Heart left ventricle (tissue), 16 donors: ENCODE data around the gene PPP1R37. TPM values are rescaled to one million over a fixed set of nuclear protein-coding genes. Genes with fewer than 3 reads are reported as not detected.

Experiments
- ATAC-seq, 4 donors: fragments of 200-7000 bp; cut with Tn5 transposase; one replicate each; pipeline ENCODE4 v1.9.1; 2020 to 2022; ENCODE audit warnings: moderate library complexity in 4 of 4, mild to moderate bottlenecking in 3 of 4, moderate number of reproducible peaks in 1 of 4
- DNase-seq, 5 donors: peaks; one replicate each; pipeline ENCODE4 v3.0.0-alpha.2; 2020
- H3K27ac ChIP-seq, 12 donors: fragments of 200-600 bp; sonication (generic) in 4 of 12; one replicate each; pipeline versions ENCODE4 v1.5.0 to v1.8.0; 2016 to 2022; ENCODE audit warnings: mild to moderate bottlenecking in 2 of 12
- H3K27me3 ChIP-seq, 9 donors: fragments of 200-600 bp; sonication (generic) in 2 of 9; one replicate each; pipeline versions ENCODE4 v1.5.1 to v1.8.0; 2016 to 2022; ENCODE audit warnings: mild to moderate bottlenecking in 3 of 9
- H3K36me3 ChIP-seq, 9 donors: fragments of 200-600 bp; sonication (generic) in 2 of 9; one replicate each; pipeline versions ENCODE4 v1.5.0 to v1.8.0; 2018 to 2022; ENCODE audit warnings: mild to moderate bottlenecking in 2 of 9
- H3K4me1 ChIP-seq, 12 donors: fragments of 200-600 bp; sonication (generic) in 4 of 12; one replicate each; pipeline versions ENCODE4 v1.5.0 to v1.8.0; 2016 to 2022; ENCODE audit warnings: mild to moderate bottlenecking in 3 of 12
- H3K4me3 ChIP-seq, 12 donors: fragments of 200-600 bp; sonication (generic) in 4 of 12; one replicate each; pipeline versions ENCODE4 v1.5.0 to v1.8.0; 2017 to 2022; ENCODE audit warnings: mild to moderate bottlenecking in 9 of 12, moderate library complexity in 4 of 12
- H3K9me3 ChIP-seq, 12 donors: fragments of 200-600 bp; sonication (generic) in 4 of 12; one replicate each; pipeline versions ENCODE4 v1.5.0 to v1.8.0; 2016 to 2022; ENCODE audit warnings: mild to moderate bottlenecking in 1 of 12
- POLR2A ChIP-seq, 2 donors: fragments of 450-650 bp; IDR thresholded peaks; one replicate each; pipeline ENCODE4 v1.6.1; 2017; ENCODE audit warnings: antibody characterized with exemption in 2 of 2, mild to moderate bottlenecking in 2 of 2, moderate library complexity in 2 of 2
- WGBS, 4 donors: extraction: QIAGEN DNeasy Blood & Tissue Kit in 2 of 4; methylation state at CpG; one replicate each; pipeline versions ENCODE4 v1.1.5 to v1.1.7; 2013 to 2018; 5-methylcytosine and 5-hydroxymethylcytosine counted together
- intact Hi-C, 10 donors: fragments of 100-400 bp; cut with DNase I; formaldehyde crosslinking; loops; one replicate each; pipeline versions ENCODE4 v1.11.1 to v1.14.2; 2022
- polyA plus RNA-seq, 2 donors: library from polyadenylated mRNA; stranded (reverse); fragments of 200-250 nt; gene quantifications; one replicate each; pipeline ENCODE4 v1.2.3, GENCODE V29; 2013
- total RNA-seq, 9 donors: library from RNA; depleted of rRNA in 2 of 9; stranded (reverse); fragments of >200 nt in 2 of 9; fragmentation: NEBNext Ultra II Directional in 3 of 9; extraction: Animal tissue kit (Norgen Biotek cat#: 25700) in 3 of 9; gene quantifications; one replicate each; pipeline versions ENCODE4 v1.1.0 to v1.2.4, GENCODE V29; 2016 to 2023
- TF ChIP-seq, protein P1 (sequence below), 12 donors: fragments of 200-600 bp; sonication (generic) in 4 of 12; IDR thresholded peaks; one replicate each; pipeline versions ENCODE4 v1.5.0 to v1.8.0; 2018 to 2022; ENCODE audit warnings: antibody characterized with exemption in 12 of 12, mild to moderate bottlenecking in 5 of 12
- donor health status: ischemic (EF 13 %, LVEDD 7.1; RV severe dilation, severe dysfunction).
- donor health status: healthy with polysubstance abuse.
- donor health status: DM: no; HTN: yes; CAD: no.
- donor health status: DM: no; HTN: no; CAD: no.
- donor health status: ischemic (EF 25% LVEDD 6.9; RV normal size, moderate dysfunction).
- donor health status: ischemic (EF 25% LVEDD 5.7; RV mildly dilated, moderate dysfunction).
- donor health status: healthy.
- donor health status: DM: yes; HTN: yes; CAD: no.
- donor health status: ischemic (EF 35%, LVEDD 5.7; RV mildly dilated, moderate dysfunction).
- donor health status: nonischemic (EF 11% LVEDD 7.7; RV severe dilation, severe dysfunction).
- donor health status: DM: yes; HTN: yes; CAD: no.
- donor health status: PGD.
- donor health status: ischemic (EF 29% LVEDD 5.4; RV normal size, mild dysfunction).
- donor health status: nonischemic (EF 23%, LVEDD 6.1; RV moderate dilation, normal function).

PPP1R37 gene
- total and polyA plus RNA-seq, 11 donors, result 16.0 to 33.7 (median 18.9) TPM

DNA sequence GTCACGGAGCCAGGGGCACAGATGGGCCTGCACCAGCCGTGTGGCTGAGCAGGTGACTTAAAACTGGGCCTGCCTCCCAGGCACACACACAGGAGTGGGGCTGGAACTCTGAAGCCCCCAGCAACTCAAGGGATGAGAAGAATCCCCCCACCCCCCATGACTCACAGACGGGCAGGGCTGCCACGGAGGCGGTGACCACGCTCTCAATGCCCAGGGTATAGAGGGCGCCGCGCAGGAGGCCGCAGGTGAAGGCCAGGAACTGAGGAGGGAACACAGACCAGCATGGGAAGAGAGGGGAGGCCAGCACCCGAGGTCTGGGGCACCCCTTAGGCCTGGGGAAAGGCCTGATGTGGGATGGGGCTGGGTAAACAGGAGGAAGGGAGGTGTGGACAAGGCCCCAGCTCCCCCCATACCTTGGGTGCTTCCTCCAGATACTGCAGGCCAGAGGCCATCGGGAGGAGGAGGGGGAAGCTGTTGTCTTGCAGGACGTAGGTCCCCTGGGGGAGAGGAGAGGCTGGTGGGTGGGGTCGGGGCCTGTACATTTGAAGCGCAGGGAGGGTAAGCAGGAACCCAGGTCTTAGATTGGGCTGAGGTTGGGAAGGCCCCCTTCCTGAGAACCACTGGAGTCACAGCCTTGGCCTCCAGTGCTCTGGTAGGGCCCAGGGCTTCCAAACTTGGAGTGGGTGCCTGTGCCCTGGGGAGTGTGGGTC is 70.9 kb downstream of the PPP1R37 start:
- Histone ChIP-seq H3K4me1 (peaks cover 0 to 33% (median 20%) of the 10 kb centered on the region in 12 donors), H3K27me3 (peaks cover 0 to 22% (median 10%) of the 10 kb centered on the region in 9 donors), H3K4me3 (no peak overlapping the region), H3K36me3 (no peaks in the 10 kb centered on the region), H3K9me3 (no peaks in the 10 kb centered on the region), H3K27ac (peak overlapping the region in 2 of 12 donors; percentile 17 to 26)
- intact Hi-C loops, result loop anchor here in 1 of 10 donors (10.0 kb wide), 1 partner anchor 171 kb away; no protein-coding TSS in a partner anchor
- peak in 1 of 4 donors; percentile 8 for ATAC-seq
- WGBS, 4 donors, result 78 to 88% (median 81%) methylated on average over 14 to 15 of the region's 15 CpGs
- no peak for DNase-seq
- TF ChIP-seq POLR2A (IDR thresholded peaks at IDR 0.05), result no peak
- TF ChIP-seq, protein P1, sequence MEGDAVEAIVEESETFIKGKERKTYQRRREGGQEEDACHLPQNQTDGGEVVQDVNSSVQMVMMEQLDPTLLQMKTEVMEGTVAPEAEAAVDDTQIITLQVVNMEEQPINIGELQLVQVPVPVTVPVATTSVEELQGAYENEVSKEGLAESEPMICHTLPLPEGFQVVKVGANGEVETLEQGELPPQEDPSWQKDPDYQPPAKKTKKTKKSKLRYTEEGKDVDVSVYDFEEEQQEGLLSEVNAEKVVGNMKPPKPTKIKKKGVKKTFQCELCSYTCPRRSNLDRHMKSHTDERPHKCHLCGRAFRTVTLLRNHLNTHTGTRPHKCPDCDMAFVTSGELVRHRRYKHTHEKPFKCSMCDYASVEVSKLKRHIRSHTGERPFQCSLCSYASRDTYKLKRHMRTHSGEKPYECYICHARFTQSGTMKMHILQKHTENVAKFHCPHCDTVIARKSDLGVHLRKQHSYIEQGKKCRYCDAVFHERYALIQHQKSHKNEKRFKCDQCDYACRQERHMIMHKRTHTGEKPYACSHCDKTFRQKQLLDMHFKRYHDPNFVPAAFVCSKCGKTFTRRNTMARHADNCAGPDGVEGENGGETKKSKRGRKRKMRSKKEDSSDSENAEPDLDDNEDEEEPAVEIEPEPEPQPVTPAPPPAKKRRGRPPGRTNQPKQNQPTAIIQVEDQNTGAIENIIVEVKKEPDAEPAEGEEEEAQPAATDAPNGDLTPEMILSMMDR (IDR thresholded peaks at IDR 0.05), result no peak

DNA sequence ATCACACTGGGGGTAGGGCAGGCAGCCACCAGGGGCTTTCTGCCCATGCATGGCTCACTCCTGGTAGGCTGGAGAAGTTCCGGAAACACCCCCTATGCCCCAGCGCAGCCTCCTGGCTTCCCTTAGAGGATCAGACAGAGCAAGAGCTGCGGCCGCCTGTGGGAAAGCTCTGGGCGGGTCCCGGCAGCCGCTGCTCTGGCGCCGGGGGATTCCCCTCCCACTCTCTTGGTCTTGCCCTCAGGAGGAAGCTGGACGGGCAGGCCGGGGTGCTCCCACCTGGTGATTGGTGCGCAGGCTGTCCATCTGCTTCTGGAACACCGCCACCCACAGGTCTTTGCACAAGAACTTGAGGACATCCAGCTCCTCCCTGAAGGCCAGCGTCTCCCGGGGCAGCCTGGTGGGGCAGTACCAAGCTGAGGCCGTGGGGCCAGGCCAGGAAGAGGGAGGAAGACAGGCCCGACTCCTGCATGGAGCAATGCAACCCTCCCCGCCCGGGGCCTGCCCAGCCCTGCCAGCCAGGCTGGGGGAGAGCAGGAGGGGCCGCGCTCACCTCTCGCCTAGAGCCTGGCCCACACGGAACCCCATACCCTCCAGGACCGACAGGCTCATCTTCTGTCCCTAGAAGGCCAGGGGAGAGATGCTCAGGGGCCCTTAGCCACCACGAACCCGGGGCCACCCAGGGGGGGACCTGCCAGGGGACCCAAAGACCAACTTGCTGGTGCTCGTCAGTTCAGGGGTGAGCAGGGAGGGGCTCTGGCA is 71.8 kb downstream of the PPP1R37 start:
- H3K4me3 ChIP-seq, result no peak overlapping the region
- no peaks in the 10 kb centered on the region for H3K36me3 ChIP-seq
- peak in 4 of 5 donors; percentile 47 to 80 (median 50) for DNase-seq
- ATAC-seq, result peak; percentile 30 to 70 (median 64)
- peaks cover 0 to 15% (median 10%) of the 10 kb centered on the region in 9 donors for H3K27me3 ChIP-seq
- H3K9me3 ChIP-seq, result no peaks in the 10 kb centered on the region
- TF ChIP-seq POLR2A (IDR thresholded peaks at IDR 0.05), result no peak
- TF ChIP-seq, protein P1 (IDR thresholded peaks at IDR 0.05), result peak in 1 of 12 donors; percentile 7
- WGBS, 4 donors, result 38 to 60% (median 39%) methylated on average over 10 to 27 of the region's 27 CpGs
- peak overlapping the region in 2 of 12 donors; percentile 17 to 26 for H3K27ac ChIP-seq
- intact Hi-C loops, result loop anchor here in 1 of 10 donors (10.0 kb wide), 1 partner anchor 170 kb away; no protein-coding TSS in a partner anchor
- peaks cover 0 to 33% (median 20%) of the 10 kb centered on the region in 12 donors for H3K4me1 ChIP-seq

DNA sequence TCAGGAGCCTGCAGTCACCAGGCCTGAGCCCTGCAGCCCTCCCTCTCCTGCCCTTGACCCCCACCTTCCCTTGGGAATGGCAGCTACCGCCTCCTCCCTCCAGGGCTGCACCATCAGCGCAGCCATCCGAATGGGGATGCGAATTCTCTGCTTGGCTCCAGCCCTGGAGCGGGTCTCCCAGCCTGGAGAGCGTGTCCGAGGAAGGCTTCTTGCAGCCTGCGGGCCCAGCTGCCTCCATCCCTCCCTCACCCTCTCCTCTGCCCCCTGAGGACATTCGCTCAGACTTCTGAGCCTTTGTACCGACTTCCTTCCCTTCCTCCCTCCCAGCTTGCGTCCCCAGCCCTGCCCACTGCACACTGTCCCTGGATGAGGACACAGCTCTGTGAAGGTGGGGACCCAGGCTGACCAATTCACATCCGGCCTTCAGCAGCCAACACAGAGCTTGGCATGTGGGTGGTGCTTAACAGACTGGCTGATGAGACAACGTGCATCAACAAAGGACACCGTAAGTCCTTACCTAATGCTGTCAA is 73.8 kb downstream of the PPP1R37 start:
- Histone ChIP-seq H3K4me1 (peaks cover 0 to 46% (median 25%) of the 10 kb centered on the region in 12 donors), H3K27me3 (peaks cover 0 to 2% (median 0%) of the 10 kb centered on the region in 9 donors), H3K4me3 (no peak overlapping the region), H3K9me3 (no peaks in the 10 kb centered on the region), H3K36me3 (no peaks in the 10 kb centered on the region), H3K27ac (peak overlapping the region in 8 of 12 donors; percentile 9 to 57 (median 39))
- 41 to 56% (median 50%) methylated on average over 14 of the region's 14 CpGs for WGBS, 4 donors
- intact Hi-C loops, result loop anchor here in 1 of 10 donors (10.0 kb wide), 1 partner anchor 168 kb away; no protein-coding TSS in a partner anchor
- DNase-seq (peak in 1 of 5 donors; percentile 61), ATAC-seq (peak in 3 of 4 donors; percentile 11 to 53 (median 32))
- TF ChIP-seq POLR2A (IDR thresholded peaks at IDR 0.05), result no peak
- TF ChIP-seq, protein P1 (IDR thresholded peaks at IDR 0.05), result no peak
